HCT116 (cell line): Measurements from ENCODE around the gene ZNF750. TPM values are rescaled to one million over a fixed set of nuclear protein-coding genes. Genes with fewer than 3 reads are reported as not detected.

ENCODE experiments used
- ATAC-seq: fragments of 200-7000 bp; cut with Tn5 transposase; 2 replicates; pipeline ENCODE4 v1.9.1; 2020; ENCODE audit warnings: mild to moderate bottlenecking, moderate library complexity
- BruUV-seq: library from RNA; stranded (reverse); fragments of 400-500 nt; replicated peaks from 2 replicates; lab custom pipeline; 2021; lab: Mats Ljungman, UMichigan
- CTCF ChIA-PET: fragments of 300-600 bp; sonication (Branson Sonifier 250); formaldehyde crosslinking; loops from one replicate; lab custom pipeline; 2021; ENCODE audit warnings: antibody characterized with exemption; lab: Charles Lee
- POLR2A ChIA-PET: fragments of 300-600, 350-600 bp; sonication (Branson Sonifier 250); formaldehyde crosslinking; loops from one replicate; lab custom pipeline; 2021; ENCODE audit warnings: antibody characterized with exemption; lab: Charles Lee
- RAD21 ChIA-PET, 2 experiments: fragments of 300-600 bp; sonication (Branson Sonifier 250); formaldehyde crosslinking; loops; one replicate each; lab custom pipeline; 2023; ENCODE audit warnings: low total read pairs in 2 of 2; ENCODE audit not compliant: uncharacterized antibody in 2 of 2, unreplicated experiment in 2 of 2, low non-redundant PET in 1 of 2; lab: Charles Lee
- DNase-seq: peaks from one replicate; pipeline ENCODE4 v3.0.0-alpha.2; 2010; ENCODE audit warnings: low read depth, low spot score
- H2AFZ ChIP-seq: fragments of 200-600 bp; shearing (Covaris generic), sonication (generic); 2 replicates; pipeline ENCODE4 v1.6.1; 2017; ENCODE audit warnings: low read depth, mixed run types, mixed read lengths, antibody characterized with exemption, low read length; ENCODE audit not compliant: poor library complexity, severe bottlenecking
- H3K27ac ChIP-seq: 2 replicates; pipeline ENCODE4 v1.5.1; 2012; ENCODE audit warnings: low read depth, low read length
- H3K27me3 ChIP-seq: fragments of 200-600 bp; sonication (generic); 2 replicates; pipeline ENCODE4 v1.6.1; 2016; ENCODE audit warnings: mixed run types, low read length, mixed read lengths; ENCODE audit not compliant: insufficient read depth
- H3K36me3 ChIP-seq, 2 experiments: fragments of 200-500 bp in 1 of 2; fragments of 200-600 bp in 1 of 2; sonication (Bioruptor generic) in 1 of 2; sonication (generic) in 1 of 2; 2 replicates each; pipeline versions ENCODE4 v1.5.1 to v1.6.1; 2014 to 2016; ENCODE audit warnings: low read length in 2 of 2, inconsistent platforms in 1 of 2, mixed read lengths in 1 of 2, mixed run types in 1 of 2; ENCODE audit not compliant: insufficient read depth in 2 of 2, control insufficient read depth in 1 of 2
- H3K4me1 ChIP-seq, 2 experiments: fragments of 200-600 bp in 1 of 2; sonication (generic) in 1 of 2; 2 replicates each; pipeline versions ENCODE4 v1.5.1 to v1.6.1; 2012 to 2017; ENCODE audit warnings: low read length in 2 of 2, inconsistent platforms in 1 of 2, mild to moderate bottlenecking in 1 of 2, mixed read lengths in 1 of 2, mixed run types in 1 of 2, moderate library complexity in 1 of 2; ENCODE audit not compliant: insufficient read depth in 2 of 2, control insufficient read depth in 1 of 2
- H3K4me2 ChIP-seq: fragments of 200-600 bp; sonication (generic); 2 replicates; pipeline ENCODE4 v1.6.1; 2017; ENCODE audit warnings: mixed run types, low read length, mixed read lengths
- H3K4me3 ChIP-seq, 2 experiments: fragments of 200-600 bp in 1 of 2; sonication (generic) in 1 of 2; replicated peaks in 1 of 2; 2 replicates each; pipeline ENCODE4 v1.5.1; 2011 to 2016; ENCODE audit warnings: low read length in 2 of 2, control low read depth in 1 of 2, low read depth in 1 of 2, mild to moderate bottlenecking in 1 of 2, mixed read lengths in 1 of 2, mixed run types in 1 of 2
- H3K79me2 ChIP-seq: fragments of 200-600 bp; sonication (generic); 2 replicates; pipeline ENCODE4 v1.6.1; 2017; ENCODE audit warnings: mild to moderate bottlenecking, mixed run types, low read length, moderate library complexity, mixed read lengths; ENCODE audit not compliant: insufficient read depth
- H3K9ac ChIP-seq: fragments of 200-600 bp; sonication (generic); 2 replicates; pipeline ENCODE4 v1.6.1; 2016; ENCODE audit warnings: low read length, mixed read lengths
- H3K9me2 ChIP-seq: fragments of 200-600 bp; sonication (generic), shearing (Covaris generic); 2 replicates; pipeline ENCODE4 v1.6.1; 2017; ENCODE audit warnings: mixed run types, mild to moderate bottlenecking, moderate library complexity; ENCODE audit not compliant: insufficient read depth
- H3K9me3 ChIP-seq, 2 experiments: fragments of 200-500 bp in 1 of 2; fragments of 200-600 bp in 1 of 2; sonication (Bioruptor generic) in 1 of 2; sonication (generic) in 1 of 2; 2 replicates each; pipeline ENCODE4 v1.6.1; 2014 to 2017; ENCODE audit warnings: low read length in 2 of 2, mixed read lengths in 2 of 2, inconsistent platforms in 1 of 2, low read depth in 1 of 2, mild to moderate bottlenecking in 1 of 2, mixed run types in 1 of 2, moderate library complexity in 1 of 2; ENCODE audit not compliant: control insufficient read depth in 1 of 2, insufficient read depth in 1 of 2
- H4K20me1 ChIP-seq: fragments of 200-600 bp; sonication (generic), shearing (Covaris generic); 2 replicates; pipeline ENCODE4 v1.6.1; 2017; ENCODE audit warnings: mixed run types, mild to moderate bottlenecking, moderate library complexity; ENCODE audit not compliant: insufficient read depth
- CEBPB ChIP-seq: IDR thresholded peaks from 2 replicates; pipeline ENCODE4 v1.6.1; 2012; ENCODE audit warnings: low read depth
- EGR1 ChIP-seq: IDR thresholded peaks from 2 replicates; pipeline ENCODE4 v1.6.1; 2012; ENCODE audit warnings: low read depth
- FOSL1 ChIP-seq: IDR thresholded peaks from 2 replicates; pipeline ENCODE4 v1.6.1; 2012; ENCODE audit warnings: low read depth
- POLR2AphosphoS5 ChIP-seq: IDR thresholded peaks from 2 replicates; pipeline ENCODE4 v1.6.1; 2011; ENCODE audit warnings: mild to moderate bottlenecking, low read depth, low read length, moderate library complexity
- SP1 ChIP-seq: IDR thresholded peaks from 2 replicates; pipeline ENCODE4 v1.6.1; 2012; ENCODE audit warnings: low read depth
- intact Hi-C: fragments of 100-400 bp; cut with micrococcal nuclease; formaldehyde crosslinking; loops from 2 replicates; pipeline ENCODE4 v1.10.0; 2022
- total RNA-seq: library from RNA; stranded (reverse); gene quantifications from one replicate; pipeline ENCODE4 v1.2.1, GENCODE V29; 2021; ENCODE audit not compliant: unreplicated experiment
- TF ChIP-seq, protein P1 (sequence below): IDR thresholded peaks from 2 replicates; pipeline ENCODE4 v1.6.1; 2012; ENCODE audit warnings: low read depth

ZNF750 gene
- total RNA-seq, 1 experiment from 2014 or later: not detected

DNA sequence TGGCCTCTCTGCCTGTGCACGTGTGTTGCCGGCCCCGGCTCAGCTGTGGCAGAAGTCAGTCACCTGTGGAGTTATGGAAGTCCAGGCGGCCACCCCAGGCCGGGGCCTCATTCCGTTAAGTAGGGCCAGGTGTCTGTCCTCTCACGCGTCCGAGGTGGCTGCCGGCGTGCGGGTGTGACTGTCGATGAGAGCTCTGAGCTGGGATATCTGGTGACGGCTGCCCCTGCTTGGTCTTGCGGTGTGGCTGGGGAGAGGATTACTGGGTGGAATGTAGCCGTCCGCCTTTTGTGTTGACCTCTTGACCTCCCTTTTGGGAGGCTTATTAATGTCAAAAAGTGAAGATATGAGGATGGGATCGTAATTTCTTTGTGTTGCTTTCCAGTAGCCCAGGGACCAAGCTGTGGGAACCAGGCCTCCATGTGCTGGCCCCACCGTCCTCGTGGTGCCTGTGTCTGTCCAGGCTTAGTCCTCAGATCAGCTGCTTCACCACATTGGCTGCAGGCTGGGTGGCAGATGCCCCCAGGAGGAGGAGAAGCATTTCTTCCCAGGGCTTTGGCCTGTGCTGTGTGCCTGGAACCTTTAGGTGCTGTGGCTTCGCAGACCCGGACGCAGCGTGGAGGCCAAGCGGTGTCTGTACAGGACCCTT, 23.0 kb upstream of the ZNF750 start:
- CTCF ChIA-PET: interaction anchor here (0.6 to 1.7 kb wide), 3 partner anchors 9 to 22 kb away, joined by 3 to 4 read pairs (median 3); no protein-coding TSS in a partner anchor
- ATAC-seq: no peak
- no peak for DNase-seq
- peak overlapping the region; percentile 46; the same call in 1 of the 2 replicates for H3K9ac ChIP-seq
- H3K27me3 ChIP-seq: no peaks in the 10 kb centered on the region
- no TSS peak for BruUV-seq
- H4K20me1 ChIP-seq: peaks cover 4% of the 10 kb centered on the region; the same call in 1 of the 2 replicates
- H3K9me3 ChIP-seq: no peaks in the 10 kb centered on the region
- intact Hi-C loops: no loop called here
- RAD21 ChIA-PET: no interaction called here
- H3K36me3 ChIP-seq: no peaks in the 10 kb centered on the region
- no peak overlapping the region for H2AFZ ChIP-seq
- H3K79me2 ChIP-seq: peaks cover 45% of the 10 kb centered on the region
- no peak overlapping the region for H3K4me3 ChIP-seq
- POLR2A ChIA-PET: interaction anchor here (1.1 kb wide), 1 partner anchor 12 kb away, joined by 3 read pairs; no protein-coding TSS in a partner anchor
- peaks cover 70 to 74% of the 10 kb centered on the region in 2 experiments for H3K4me1 ChIP-seq
- peak overlapping the region; percentile 77 for H3K4me2 ChIP-seq
- H3K9me2 ChIP-seq: no peaks in the 10 kb centered on the region
- H3K27ac ChIP-seq: peak overlapping the region; percentile 95; the same call in 1 of the 2 replicates
- TF ChIP-seq SP1 (no peak), EGR1 (no peak), FOSL1 (no peak), CEBPB (no peak), POLR2AphosphoS5 (no peak)
- TF ChIP-seq, protein P1, sequence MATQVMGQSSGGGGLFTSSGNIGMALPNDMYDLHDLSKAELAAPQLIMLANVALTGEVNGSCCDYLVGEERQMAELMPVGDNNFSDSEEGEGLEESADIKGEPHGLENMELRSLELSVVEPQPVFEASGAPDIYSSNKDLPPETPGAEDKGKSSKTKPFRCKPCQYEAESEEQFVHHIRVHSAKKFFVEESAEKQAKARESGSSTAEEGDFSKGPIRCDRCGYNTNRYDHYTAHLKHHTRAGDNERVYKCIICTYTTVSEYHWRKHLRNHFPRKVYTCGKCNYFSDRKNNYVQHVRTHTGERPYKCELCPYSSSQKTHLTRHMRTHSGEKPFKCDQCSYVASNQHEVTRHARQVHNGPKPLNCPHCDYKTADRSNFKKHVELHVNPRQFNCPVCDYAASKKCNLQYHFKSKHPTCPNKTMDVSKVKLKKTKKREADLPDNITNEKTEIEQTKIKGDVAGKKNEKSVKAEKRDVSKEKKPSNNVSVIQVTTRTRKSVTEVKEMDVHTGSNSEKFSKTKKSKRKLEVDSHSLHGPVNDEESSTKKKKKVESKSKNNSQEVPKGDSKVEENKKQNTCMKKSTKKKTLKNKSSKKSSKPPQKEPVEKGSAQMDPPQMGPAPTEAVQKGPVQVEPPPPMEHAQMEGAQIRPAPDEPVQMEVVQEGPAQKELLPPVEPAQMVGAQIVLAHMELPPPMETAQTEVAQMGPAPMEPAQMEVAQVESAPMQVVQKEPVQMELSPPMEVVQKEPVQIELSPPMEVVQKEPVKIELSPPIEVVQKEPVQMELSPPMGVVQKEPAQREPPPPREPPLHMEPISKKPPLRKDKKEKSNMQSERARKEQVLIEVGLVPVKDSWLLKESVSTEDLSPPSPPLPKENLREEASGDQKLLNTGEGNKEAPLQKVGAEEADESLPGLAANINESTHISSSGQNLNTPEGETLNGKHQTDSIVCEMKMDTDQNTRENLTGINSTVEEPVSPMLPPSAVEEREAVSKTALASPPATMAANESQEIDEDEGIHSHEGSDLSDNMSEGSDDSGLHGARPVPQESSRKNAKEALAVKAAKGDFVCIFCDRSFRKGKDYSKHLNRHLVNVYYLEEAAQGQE: no peak
